ENCODE measurements around the gene ATP6V1B1. TPM values are rescaled to one million over a fixed set of nuclear protein-coding genes. Genes with fewer than 3 reads are reported as not detected.

The ATP6V1B1 gene
- total and polyA plus RNA-seq, 12 donors: 0.14 to 4.6 (median 0.69) TPM; not detected in 4

DNA sequence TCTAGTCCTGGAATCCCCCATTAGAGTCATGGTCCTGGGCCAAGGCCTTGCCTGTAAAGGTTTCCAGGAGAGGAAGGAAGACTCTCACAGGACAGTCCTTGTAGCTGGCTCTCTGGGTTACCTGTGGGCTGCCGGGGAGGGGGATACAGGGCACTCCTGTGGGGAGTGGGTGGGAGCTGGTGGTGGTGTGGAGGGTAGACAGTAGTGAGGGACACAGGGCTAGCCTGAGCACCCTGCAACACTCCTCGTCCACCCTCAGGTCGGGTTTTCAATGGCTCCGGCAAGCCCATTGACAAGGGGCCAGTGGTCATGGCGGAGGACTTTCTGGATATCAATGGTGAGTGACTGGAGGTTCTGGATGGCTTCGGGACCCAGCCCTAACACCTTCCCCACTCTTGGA lies 23.1 kb downstream of the ATP6V1B1 start:
- TF ChIP-seq POLR2A (IDR thresholded peaks at IDR 0.05): no peak
- TF ChIP-seq, protein P1, sequence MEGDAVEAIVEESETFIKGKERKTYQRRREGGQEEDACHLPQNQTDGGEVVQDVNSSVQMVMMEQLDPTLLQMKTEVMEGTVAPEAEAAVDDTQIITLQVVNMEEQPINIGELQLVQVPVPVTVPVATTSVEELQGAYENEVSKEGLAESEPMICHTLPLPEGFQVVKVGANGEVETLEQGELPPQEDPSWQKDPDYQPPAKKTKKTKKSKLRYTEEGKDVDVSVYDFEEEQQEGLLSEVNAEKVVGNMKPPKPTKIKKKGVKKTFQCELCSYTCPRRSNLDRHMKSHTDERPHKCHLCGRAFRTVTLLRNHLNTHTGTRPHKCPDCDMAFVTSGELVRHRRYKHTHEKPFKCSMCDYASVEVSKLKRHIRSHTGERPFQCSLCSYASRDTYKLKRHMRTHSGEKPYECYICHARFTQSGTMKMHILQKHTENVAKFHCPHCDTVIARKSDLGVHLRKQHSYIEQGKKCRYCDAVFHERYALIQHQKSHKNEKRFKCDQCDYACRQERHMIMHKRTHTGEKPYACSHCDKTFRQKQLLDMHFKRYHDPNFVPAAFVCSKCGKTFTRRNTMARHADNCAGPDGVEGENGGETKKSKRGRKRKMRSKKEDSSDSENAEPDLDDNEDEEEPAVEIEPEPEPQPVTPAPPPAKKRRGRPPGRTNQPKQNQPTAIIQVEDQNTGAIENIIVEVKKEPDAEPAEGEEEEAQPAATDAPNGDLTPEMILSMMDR (IDR thresholded peaks at IDR 0.05): no peak
- H3K36me3 ChIP-seq (replicated peaks in 1 of 2): no peaks in the 10 kb centered on the region
- no peaks in the 10 kb centered on the region for H3K9me3 ChIP-seq (replicated peaks in 1 of 3)
- WGBS, 4 donors: 86 to 95% (median 91%) methylated on average over 3 to 6 of the region's 6 CpGs
- H3K27ac ChIP-seq: no peak overlapping the region
- peak in 3 of 7 donors; percentile 4 to 11 (median 9) for DNase-seq
- no peaks in the 10 kb centered on the region for H3K27me3 ChIP-seq
- intact Hi-C loops (cut with DNase I): no loop called here
- no peaks in the 10 kb centered on the region for H3K4me1 ChIP-seq (replicated peaks in 1 of 2)
- H3K4me3 ChIP-seq: no peak overlapping the region

DNA sequence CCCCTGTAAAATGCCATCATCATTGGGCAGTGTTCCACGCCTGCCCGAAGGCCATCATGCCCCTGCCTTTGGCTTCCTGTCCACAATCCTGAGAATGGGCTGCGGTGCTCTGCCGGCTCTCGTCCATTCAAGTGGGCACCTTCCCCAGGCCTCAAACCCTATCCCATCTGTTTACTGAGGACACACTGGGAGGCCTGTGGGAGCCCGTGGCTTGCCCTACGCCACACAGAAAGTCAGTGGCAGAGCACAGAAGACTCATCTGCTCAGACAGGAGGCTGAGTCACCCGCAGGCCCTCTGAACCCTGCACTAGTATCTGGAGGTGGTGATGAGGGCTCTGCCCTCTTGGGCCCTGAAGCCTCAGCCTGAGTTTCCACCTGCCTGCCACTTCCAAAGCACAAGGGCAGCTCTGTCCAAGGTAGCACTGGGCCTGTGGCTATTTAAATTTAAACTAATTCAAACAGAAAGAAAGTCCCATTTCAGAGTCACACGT lies 23.6 kb downstream of the ATP6V1B1 start:
- Histone ChIP-seq H3K9me3 (replicated peaks in 1 of 3) (no peaks in the 10 kb centered on the region), H3K36me3 (replicated peaks in 1 of 2) (no peaks in the 10 kb centered on the region), H3K4me3 (no peak overlapping the region), H3K27ac (no peak overlapping the region), H3K4me1 (replicated peaks in 1 of 2) (no peaks in the 10 kb centered on the region), H3K27me3 (no peaks in the 10 kb centered on the region)
- intact Hi-C loops (cut with DNase I): no loop called here
- TF ChIP-seq, protein P1 (IDR thresholded peaks at IDR 0.05): no peak
- TF ChIP-seq POLR2A (IDR thresholded peaks at IDR 0.05): no peak
- whole genome bisulfite sequencing, 4 donors: 85 to 92% (median 90%) methylated on average over 3 to 9 of the region's 9 CpGs
- peak in 2 of 7 donors; percentile 5 to 10 for DNase-seq

DNA sequence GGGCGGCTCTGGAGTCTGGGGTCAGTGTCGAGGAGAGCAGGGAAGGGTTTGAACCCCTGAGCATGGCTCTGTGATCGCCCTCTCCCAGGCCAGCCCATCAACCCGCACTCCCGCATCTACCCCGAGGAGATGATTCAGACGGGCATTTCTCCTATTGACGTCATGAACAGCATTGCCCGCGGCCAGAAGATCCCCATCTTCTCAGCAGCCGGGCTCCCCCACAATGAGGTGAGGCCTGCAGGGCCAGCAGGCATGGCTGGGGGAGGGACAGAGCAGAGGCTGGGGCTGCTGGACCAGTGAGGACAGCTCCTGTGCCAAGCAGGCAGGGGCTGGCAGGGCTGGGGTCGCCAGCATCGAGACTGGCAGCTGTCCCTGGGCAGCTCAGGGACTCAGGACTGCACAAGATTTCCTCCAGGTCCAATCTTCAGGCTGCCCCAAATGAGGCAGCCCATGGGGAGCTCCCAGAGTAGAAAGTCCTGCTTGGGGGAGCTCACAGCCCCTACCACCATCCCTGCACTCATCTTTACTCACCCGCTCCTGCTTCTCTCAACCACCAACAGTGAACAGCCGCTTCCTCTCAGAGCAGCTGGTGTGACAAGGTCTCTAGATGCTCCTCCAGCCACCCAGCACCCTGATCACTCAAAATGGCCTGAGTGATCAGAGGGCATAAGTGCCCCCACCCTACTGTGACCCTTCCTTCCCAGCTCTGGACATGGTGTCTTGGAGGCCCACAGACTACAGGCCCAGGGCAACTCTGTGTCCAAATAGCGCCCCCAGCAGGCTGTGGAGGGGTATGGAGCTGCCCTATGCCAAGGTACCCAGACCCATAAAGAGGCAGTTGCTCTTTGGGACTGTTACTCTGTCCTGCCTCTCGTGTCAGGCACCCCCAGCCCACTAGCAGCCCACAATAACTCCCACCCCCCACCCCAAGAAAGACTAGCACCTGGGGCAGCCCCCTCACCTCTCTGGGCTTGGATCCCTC lies 24.4 kb downstream of the ATP6V1B1 start:
- peak in 3 of 7 donors; percentile 7 to 18 (median 9) for DNase-seq
- WGBS, 4 donors: 77 to 88% (median 82%) methylated on average over 14 to 17 of the region's 17 CpGs
- Histone ChIP-seq H3K27ac (no peak overlapping the region), H3K9me3 (replicated peaks in 1 of 3) (no peaks in the 10 kb centered on the region), H3K27me3 (no peaks in the 10 kb centered on the region), H3K36me3 (replicated peaks in 1 of 2) (no peaks in the 10 kb centered on the region), H3K4me1 (replicated peaks in 1 of 2) (peaks cover 0 to 2% of the 10 kb centered on the region in 2 donors), H3K4me3 (no peak overlapping the region)
- no peak for TF ChIP-seq POLR2A (IDR thresholded peaks at IDR 0.05)
- TF ChIP-seq, protein P1 (IDR thresholded peaks at IDR 0.05): no peak
- intact Hi-C loops (cut with DNase I): no loop called here

DNA sequence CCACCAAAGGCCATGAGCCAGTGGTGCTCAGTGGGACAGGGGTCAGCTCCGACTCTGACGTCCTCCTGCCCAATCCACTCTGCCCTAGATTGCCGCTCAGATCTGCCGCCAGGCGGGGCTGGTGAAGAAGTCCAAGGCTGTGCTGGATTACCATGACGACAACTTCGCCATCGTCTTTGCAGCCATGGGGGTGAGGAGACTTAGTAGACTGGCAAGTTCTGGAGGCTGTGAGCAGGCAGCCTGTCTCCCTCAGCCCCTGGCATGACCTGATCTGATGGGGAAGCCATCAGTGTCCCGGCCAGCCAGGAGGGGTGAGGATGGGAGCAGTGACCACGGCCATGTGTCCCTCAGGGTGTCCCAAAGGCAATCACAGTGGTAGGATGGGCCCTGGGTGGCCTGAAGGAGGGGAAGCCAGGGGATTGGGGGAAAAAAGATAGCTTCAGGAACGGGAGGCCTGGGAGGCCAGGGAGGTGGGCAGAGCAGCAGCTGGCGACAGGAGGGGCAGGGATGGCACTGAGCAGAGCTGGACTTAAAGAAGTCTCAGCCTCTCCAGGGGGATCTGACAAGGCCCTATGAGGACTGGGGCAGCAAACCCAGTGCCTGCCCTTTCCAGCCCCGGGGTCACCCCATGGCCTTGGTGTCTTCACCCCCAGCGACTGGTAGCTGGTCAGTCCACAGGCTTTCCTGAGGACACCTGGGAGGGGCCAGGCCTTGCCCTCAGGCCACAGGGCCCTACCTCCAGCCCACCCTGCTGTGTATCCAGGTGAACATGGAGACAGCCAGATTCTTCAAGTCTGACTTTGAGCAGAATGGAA lies 25.3 kb downstream of the ATP6V1B1 start:
- peak in 3 of 7 donors; percentile 13 to 43 (median 15) for DNase-seq
- intact Hi-C loops (cut with DNase I): no loop called here
- no peak overlapping the region for H3K4me3 ChIP-seq
- H3K27ac ChIP-seq: no peak overlapping the region
- TF ChIP-seq, protein P1 (IDR thresholded peaks at IDR 0.05): no peak
- no peak for TF ChIP-seq POLR2A (IDR thresholded peaks at IDR 0.05)
- H3K36me3 ChIP-seq (replicated peaks in 1 of 2): no peaks in the 10 kb centered on the region
- 61 to 74% (median 63%) methylated on average over 6 to 14 of the region's 14 CpGs for WGBS, 4 donors
- H3K4me1 ChIP-seq (replicated peaks in 1 of 2): peaks cover 0 to 6% of the 10 kb centered on the region in 2 donors
- no peaks in the 10 kb centered on the region for H3K9me3 ChIP-seq (replicated peaks in 1 of 3)
- H3K27me3 ChIP-seq: no peaks in the 10 kb centered on the region
